ENCODE data around the gene PARVA. TPM values are rescaled to one million over a fixed set of nuclear protein-coding genes. Genes with fewer than 3 reads are reported as not detected.

PARVA gene
- total RNA-seq, 4 donors from 2014 or later = 64.2 to 85.0 (median 70.5) TPM

GRCh38 chr11:12433571-12434324, 56.4 kb downstream of the PARVA start:
- Histone ChIP-seq H3K9me3 (no peaks in the 10 kb centered on the region), H3K27ac (peak overlapping the region; percentile 46 to 75 (median 67)), H3K4me1 (peaks cover 3 to 67% (median 35%) of the 10 kb centered on the region in 4 donors), H3K27me3 (no peaks in the 10 kb centered on the region), H3K36me3 (no peaks in the 10 kb centered on the region), H3K4me3 (no peak overlapping the region)
- 37 to 46% methylated on average over 16 of the region's 16 CpGs for WGBS, 2 donors
- no peak for DNase-seq (ENCODE audit: low spot score in 2 of 2)
- TF ChIP-seq, protein P1, sequence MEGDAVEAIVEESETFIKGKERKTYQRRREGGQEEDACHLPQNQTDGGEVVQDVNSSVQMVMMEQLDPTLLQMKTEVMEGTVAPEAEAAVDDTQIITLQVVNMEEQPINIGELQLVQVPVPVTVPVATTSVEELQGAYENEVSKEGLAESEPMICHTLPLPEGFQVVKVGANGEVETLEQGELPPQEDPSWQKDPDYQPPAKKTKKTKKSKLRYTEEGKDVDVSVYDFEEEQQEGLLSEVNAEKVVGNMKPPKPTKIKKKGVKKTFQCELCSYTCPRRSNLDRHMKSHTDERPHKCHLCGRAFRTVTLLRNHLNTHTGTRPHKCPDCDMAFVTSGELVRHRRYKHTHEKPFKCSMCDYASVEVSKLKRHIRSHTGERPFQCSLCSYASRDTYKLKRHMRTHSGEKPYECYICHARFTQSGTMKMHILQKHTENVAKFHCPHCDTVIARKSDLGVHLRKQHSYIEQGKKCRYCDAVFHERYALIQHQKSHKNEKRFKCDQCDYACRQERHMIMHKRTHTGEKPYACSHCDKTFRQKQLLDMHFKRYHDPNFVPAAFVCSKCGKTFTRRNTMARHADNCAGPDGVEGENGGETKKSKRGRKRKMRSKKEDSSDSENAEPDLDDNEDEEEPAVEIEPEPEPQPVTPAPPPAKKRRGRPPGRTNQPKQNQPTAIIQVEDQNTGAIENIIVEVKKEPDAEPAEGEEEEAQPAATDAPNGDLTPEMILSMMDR (IDR thresholded peaks at IDR 0.05) = no peak
- TF ChIP-seq EP300 (IDR thresholded peaks at IDR 0.05) = no peak
- TF ChIP-seq POLR2A (IDR thresholded peaks at IDR 0.05) = no peak

DNA sequence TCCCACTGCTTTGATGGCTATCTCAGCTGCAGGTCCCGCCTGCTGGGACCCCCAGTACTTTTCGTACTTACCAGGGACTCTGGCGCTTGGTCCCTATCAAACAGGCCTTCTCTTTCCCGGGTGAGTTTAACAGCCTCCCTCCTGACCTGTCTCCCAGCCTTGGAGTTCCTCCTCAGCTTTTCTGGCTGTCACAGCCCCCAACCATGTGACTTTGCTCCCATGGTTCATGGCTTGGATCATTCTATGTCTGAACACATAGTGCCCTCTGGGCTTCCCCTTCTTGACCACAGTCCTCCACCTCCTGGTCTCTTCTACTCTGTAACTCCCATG, 56.9 kb downstream of the PARVA start:
- Histone ChIP-seq H3K4me1 (peaks cover 3 to 70% (median 35%) of the 10 kb centered on the region in 4 donors), H3K4me3 (no peak overlapping the region)
- 78 to 84% methylated on average over 4 of the region's 4 CpGs for WGBS, 2 donors

GRCh38 chr11:12435264-12435663, 57.9 kb downstream of the PARVA start:
- TF ChIP-seq, protein P1 (IDR thresholded peaks at IDR 0.05) = no peak
- no peak for DNase-seq (ENCODE audit: low spot score in 2 of 2)
- H3K27me3 ChIP-seq = no peaks in the 10 kb centered on the region
- peak overlapping the region in 2 of 4 donors; percentile 74 to 75 for H3K27ac ChIP-seq
- 66 to 67% methylated on average over 3 of the region's 3 CpGs for WGBS, 2 donors
- H3K4me3 ChIP-seq = no peak overlapping the region
- H3K9me3 ChIP-seq = no peaks in the 10 kb centered on the region
- no peaks in the 10 kb centered on the region for H3K36me3 ChIP-seq
- H3K4me1 ChIP-seq = peaks cover 3 to 73% (median 31%) of the 10 kb centered on the region in 4 donors

More for the DNA sequence above, 56.9 kb downstream of the PARVA start:
- Histone ChIP-seq H3K9me3 (no peaks in the 10 kb centered on the region), H3K36me3 (no peaks in the 10 kb centered on the region), H3K27ac (peak overlapping the region; percentile 46 to 75 (median 67)), H3K27me3 (no peaks in the 10 kb centered on the region)
- TF ChIP-seq, protein P1 (IDR thresholded peaks at IDR 0.05) = no peak
- no peak for TF ChIP-seq EP300 (IDR thresholded peaks at IDR 0.05)
- TF ChIP-seq POLR2A (IDR thresholded peaks at IDR 0.05) = no peak
- no peak for DNase-seq (ENCODE audit: low spot score in 2 of 2)

GRCh38 chr11:12436266-12436665, 58.9 kb downstream of the PARVA start:
- Histone ChIP-seq H3K36me3 (no peaks in the 10 kb centered on the region), H3K27me3 (no peaks in the 10 kb centered on the region), H3K4me3 (no peak overlapping the region), H3K9me3 (no peaks in the 10 kb centered on the region), H3K4me1 (peaks cover 0 to 73% (median 24%) of the 10 kb centered on the region in 4 donors), H3K27ac (peak overlapping the region in 2 of 4 donors; percentile 19 to 54)
- TF ChIP-seq, protein P1 (IDR thresholded peaks at IDR 0.05) = no peak
- WGBS, 2 donors = 94 to 100% methylated on average over 1 of the region's 1 CpG
- no peak for DNase-seq (ENCODE audit: low spot score in 2 of 2)

DNA sequence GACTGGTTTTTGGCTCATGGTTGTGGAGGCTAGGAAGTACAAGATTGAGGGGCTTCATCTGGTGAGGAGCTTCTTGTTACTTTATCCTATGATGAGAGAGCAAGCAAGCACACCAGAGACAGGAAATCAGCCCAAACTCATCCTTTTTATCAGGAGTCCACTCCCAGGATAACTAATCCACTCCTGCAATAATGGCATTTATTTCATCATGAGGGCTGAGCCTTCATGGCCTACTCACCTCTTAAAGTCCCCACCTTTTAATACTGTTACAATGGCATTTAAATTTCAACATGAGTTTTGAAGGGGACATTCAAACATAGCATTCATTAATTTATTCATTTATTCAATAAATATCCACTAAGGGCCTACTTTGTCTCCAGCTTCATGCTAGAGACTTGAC, 60.9 kb downstream of the PARVA start:
- no peak overlapping the region for H3K4me3 ChIP-seq
- no peaks in the 10 kb centered on the region for H3K9me3 ChIP-seq
- no peaks in the 10 kb centered on the region for H3K36me3 ChIP-seq
- no peak for DNase-seq (ENCODE audit: low spot score in 2 of 2)
- H3K4me1 ChIP-seq = peaks cover 0 to 63% (median 18%) of the 10 kb centered on the region in 4 donors
- no peak overlapping the region for H3K27ac ChIP-seq
- H3K27me3 ChIP-seq = no peaks in the 10 kb centered on the region
- TF ChIP-seq, protein P1 (IDR thresholded peaks at IDR 0.05) = no peak
- TF ChIP-seq EP300 (IDR thresholded peaks at IDR 0.05) = no peak
- TF ChIP-seq POLR2A (IDR thresholded peaks at IDR 0.05) = no peak
